Esophagus squamous epithelium (tissue), 4 donors: ENCODE results near the gene LARGE1.

Experiments used
- CTCF ChIP-seq, 6 experiments: fragments of 450-650 bp in 4 of 6; fragments of 200-600 bp in 2 of 6; sonication (generic) in 2 of 6; IDR thresholded peaks; one replicate each; pipeline ENCODE4 v1.5.1; 2016 to 2019; ENCODE audit warnings: antibody characterized with exemption in 6 of 6, mild to moderate bottlenecking in 4 of 6, moderate library complexity in 4 of 6
- POLR2A ChIP-seq, 4 donors: fragments of 450-650 bp; IDR thresholded peaks; one replicate each; pipeline ENCODE4 v1.6.1; 2017; ENCODE audit warnings: antibody characterized with exemption in 4 of 4, mild to moderate bottlenecking in 4 of 4, moderate library complexity in 3 of 4

- TF ChIP-seq CTCF (IDR thresholded peaks at IDR 0.05), result no peak
- no peak for TF ChIP-seq POLR2A (IDR thresholded peaks at IDR 0.05)
These were observed 127.4 kb downstream of the LARGE1 start for GRCh38 chr22:33792832-33793231.
